PFSK-1 (cell line): ENCODE results near the gene RND1.

Experiments used
- FOXP2 ChIP-seq: optimal IDR thresholded peaks from 2 replicates; pipeline ENCODE3; 2011; ENCODE audit warnings: borderline replicate concordance, control low read depth, inconsistent platforms; ENCODE audit not compliant: insufficient read depth; ENCODE audit errors: extremely low read length, extremely low read depth
- POLR2AphosphoS5 ChIP-seq: IDR thresholded peaks from 2 replicates; pipeline ENCODE4 v1.6.1; 2012; ENCODE audit warnings: low read depth, mild to moderate bottlenecking, control low read depth, low read length, moderate library complexity
- REST ChIP-seq, 2 experiments: IDR thresholded peaks; 2 replicates each; pipeline versions ENCODE4 v1.6.1 to v1.8.0; 2011 to 2012; ENCODE audit warnings: low read depth in 2 of 2, low read length in 2 of 2, control low read depth in 1 of 2, inconsistent platforms in 1 of 2, mild to moderate bottlenecking in 1 of 2, moderate library complexity in 1 of 2; ENCODE audit not compliant: insufficient read depth in 1 of 2
- SIN3A ChIP-seq: IDR thresholded peaks from 2 replicates; pipeline ENCODE4 v1.6.1; 2012; ENCODE audit warnings: mild to moderate bottlenecking, low read length, moderate library complexity, borderline replicate concordance; ENCODE audit not compliant: insufficient read depth
- TAF1 ChIP-seq: IDR thresholded peaks from 2 replicates; pipeline ENCODE4 v1.6.1; 2012; ENCODE audit warnings: low read length, control low read depth, borderline replicate concordance; ENCODE audit not compliant: insufficient read depth

The RND1 gene

GRCh38 chr12:48828841-48829575, 36.7 kb downstream of the RND1 start:
- TF ChIP-seq REST (IDR thresholded peaks at IDR 0.05; ENCODE audit: insufficient read depth in 1 of 2, low read depth in 2 of 2, low read length in 2 of 2) (no peak), SIN3A (no peak), POLR2AphosphoS5 (no peak), TAF1 (no peak), FOXP2 (no peak)

GRCh38 chr12:48828293-48828692, 37.4 kb downstream of the RND1 start:
- TF ChIP-seq REST (IDR thresholded peaks at IDR 0.05; ENCODE audit: insufficient read depth in 1 of 2, low read depth in 2 of 2, low read length in 2 of 2), result no peak

- TF ChIP-seq REST (IDR thresholded peaks at IDR 0.05; ENCODE audit: insufficient read depth in 1 of 2, low read depth in 2 of 2, low read length in 2 of 2) (no peak), TAF1 (no peak), SIN3A (no peak), FOXP2 (no peak), POLR2AphosphoS5 (no peak)
Observed at GRCh38 chr12:48827513-48828096, 38.1 kb downstream of the RND1 start.

- TF ChIP-seq FOXP2 (no peak), POLR2AphosphoS5 (no peak), REST (IDR thresholded peaks at IDR 0.05; ENCODE audit: insufficient read depth in 1 of 2, low read depth in 2 of 2, low read length in 2 of 2) (no peak), TAF1 (no peak), SIN3A (no peak)
Observed at GRCh38 chr12:48827026-48827425, 38.6 kb downstream of the RND1 start.
